Left ventricle myocardium inferior (tissue), 1 donor: ENCODE data around the gene PGAM5. TPM values are rescaled to one million over a fixed set of nuclear protein-coding genes. Genes with fewer than 3 reads are reported as not detected.

Experiments used
- DNase-seq: peaks from one replicate; pipeline ENCODE4 v3.0.0-alpha.2; 2020
- H3K27ac ChIP-seq: fragments of 200-600 bp; replicated peaks from 2 replicates; pipeline ENCODE4 v1.8.0; 2021
- H3K27me3 ChIP-seq: fragments of 200-600 bp; 2 replicates; pipeline ENCODE4 v1.8.0; 2021; ENCODE audit warnings: low read depth
- H3K36me3 ChIP-seq: fragments of 200-600 bp; 2 replicates; pipeline ENCODE4 v1.8.0; 2021
- H3K4me1 ChIP-seq: fragments of 200-600 bp; 2 replicates; pipeline ENCODE4 v1.8.0; 2021
- H3K4me3 ChIP-seq: fragments of 200-600 bp; 2 replicates; pipeline ENCODE4 v1.8.0; 2021; ENCODE audit warnings: mild to moderate bottlenecking, moderate library complexity
- H3K9me3 ChIP-seq: fragments of 200-600 bp; replicated peaks from 2 replicates; pipeline ENCODE4 v1.8.0; 2021
- CTCF ChIP-seq: fragments of 200-600 bp; IDR thresholded peaks from 2 replicates; pipeline ENCODE4 v1.8.0; 2021; ENCODE audit warnings: antibody characterized with exemption, mild to moderate bottlenecking, borderline replicate concordance
- intact Hi-C: fragments of 100-400 bp; cut with micrococcal nuclease; formaldehyde crosslinking; loops from one replicate; pipeline ENCODE4 v1.11.0; 2022
- total RNA-seq: library from RNA; stranded (reverse); fragmentation: NEBNext Ultra II Directional; extraction: Animal tissue kit (Norgen Biotek cat#: 25700); gene quantifications from one replicate; pipeline ENCODE4 v1.2.1, GENCODE V29; 2021
- donor health status: DM: no; HTN: yes; CAD: no; lungs with severe emphysema.

PGAM5 gene
- total RNA-seq, 1 donor from 2014 or later: 27.3 TPM

DNA sequence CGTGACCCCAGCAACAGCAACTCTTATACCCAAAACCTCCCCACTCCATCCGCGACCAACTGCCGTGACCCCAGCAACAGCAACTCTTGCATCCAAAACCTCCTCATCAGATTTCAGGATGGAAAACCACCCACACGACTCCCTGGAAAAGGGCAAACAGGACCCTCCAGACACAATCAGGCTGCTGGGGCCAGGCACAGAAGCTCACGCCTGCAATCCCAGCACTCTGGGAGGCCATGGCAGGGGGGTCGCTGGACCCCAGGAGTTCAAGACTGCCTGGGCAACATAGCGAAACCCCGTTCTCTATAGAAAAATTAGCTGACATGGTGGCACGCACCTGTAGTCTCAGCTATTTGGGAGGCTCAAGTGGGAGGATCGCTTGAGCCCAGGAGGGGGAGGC, 19.7 kb downstream of the PGAM5 start:
- no peak for TF ChIP-seq CTCF
- Histone ChIP-seq H3K36me3 (peaks cover 87% of the 10 kb centered on the region), H3K4me1 (no peaks in the 10 kb centered on the region), H3K4me3 (no peak overlapping the region), H3K27me3 (no peaks in the 10 kb centered on the region), H3K9me3 (no peaks in the 10 kb centered on the region), H3K27ac (no peak overlapping the region)
- intact Hi-C loops: no loop called here
- no peak for DNase-seq

- Histone ChIP-seq H3K27ac (no peak overlapping the region), H3K9me3 (no peaks in the 10 kb centered on the region), H3K4me3 (no peak overlapping the region), H3K36me3 (peaks cover 86% of the 10 kb centered on the region), H3K4me1 (no peaks in the 10 kb centered on the region), H3K27me3 (no peaks in the 10 kb centered on the region)
- intact Hi-C loops: no loop called here
- no peak for DNase-seq
- TF ChIP-seq CTCF: no peak
Measured at GRCh38 chr12:132731574-132731973, 20.9 kb downstream of the PGAM5 start.

- Histone ChIP-seq H3K4me1 (peaks cover 7% of the 10 kb centered on the region), H3K9me3 (no peaks in the 10 kb centered on the region), H3K27me3 (no peaks in the 10 kb centered on the region), H3K36me3 (peaks cover 84% of the 10 kb centered on the region), H3K27ac (no peak overlapping the region), H3K4me3 (no peak overlapping the region)
- no peak for TF ChIP-seq CTCF
- intact Hi-C loops: no loop called here
- DNase-seq: no peak
Measured at GRCh38 chr12:132734206-132734605, 23.6 kb downstream of the PGAM5 start.

DNA sequence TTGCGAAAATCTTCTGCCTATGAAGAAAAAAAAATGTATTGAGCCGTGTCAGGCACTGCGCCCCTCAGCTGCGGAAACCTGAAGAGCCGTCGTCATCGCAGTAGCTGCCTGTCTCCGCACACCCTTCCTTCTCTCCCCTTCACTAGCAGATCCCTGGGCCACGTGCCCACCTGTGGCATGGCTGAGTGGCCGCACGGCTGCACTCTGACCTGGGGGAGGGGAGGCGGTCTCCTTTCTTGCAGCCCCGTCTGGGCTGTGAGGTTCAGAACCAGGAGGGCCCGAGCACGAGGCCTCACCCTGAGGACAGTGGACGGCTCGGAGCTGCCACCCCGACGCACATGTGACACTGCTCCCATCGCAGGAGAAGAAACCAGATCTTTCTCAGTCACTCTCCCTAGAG, 24.9 kb downstream of the PGAM5 start:
- Histone ChIP-seq H3K27me3 (no peaks in the 10 kb centered on the region), H3K4me1 (peaks cover 20% of the 10 kb centered on the region), H3K4me3 (no peak overlapping the region), H3K27ac (no peak overlapping the region), H3K9me3 (no peaks in the 10 kb centered on the region), H3K36me3 (peaks cover 87% of the 10 kb centered on the region)
- TF ChIP-seq CTCF: no peak
- intact Hi-C loops: no loop called here
- DNase-seq: no peak

- Histone ChIP-seq H3K27ac (peak overlapping the region; percentile 40), H3K4me3 (no peak overlapping the region), H3K9me3 (no peaks in the 10 kb centered on the region), H3K27me3 (no peaks in the 10 kb centered on the region), H3K36me3 (peaks cover 87% of the 10 kb centered on the region), H3K4me1 (peaks cover 29% of the 10 kb centered on the region)
- intact Hi-C loops: no loop called here
- no peak for DNase-seq
- TF ChIP-seq CTCF: no peak
Measured at GRCh38 chr12:132736378-132736777, 25.7 kb downstream of the PGAM5 start.

DNA sequence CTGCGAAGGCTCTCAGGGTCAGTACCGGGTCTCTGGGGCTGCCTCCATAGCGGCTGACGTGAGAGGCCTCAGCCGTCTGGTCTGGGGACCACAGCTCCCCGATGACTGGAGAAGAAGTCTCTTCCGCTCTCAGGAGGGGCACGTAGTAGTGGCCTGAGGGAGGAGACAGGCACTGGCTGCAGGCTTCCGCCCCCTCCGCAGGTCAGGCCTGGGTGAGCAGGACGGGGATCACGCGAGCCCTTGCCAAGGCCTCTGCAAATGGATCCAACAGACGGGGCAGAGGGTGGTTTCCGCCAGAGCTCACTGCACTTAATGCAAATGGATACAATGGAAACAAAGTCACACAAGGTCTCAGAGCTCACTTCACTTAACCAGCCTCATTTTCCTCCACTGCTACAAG, 26.3 kb downstream of the PGAM5 start:
- intact Hi-C loops: no loop called here
- Histone ChIP-seq H3K9me3 (no peaks in the 10 kb centered on the region), H3K4me3 (no peak overlapping the region), H3K27ac (peak overlapping the region; percentile 40), H3K4me1 (peaks cover 33% of the 10 kb centered on the region), H3K27me3 (no peaks in the 10 kb centered on the region), H3K36me3 (peaks cover 87% of the 10 kb centered on the region)
- no peak for TF ChIP-seq CTCF
- no peak for DNase-seq
